ENCODE data around the gene TTLL3. TPM values are rescaled to one million over a fixed set of nuclear protein-coding genes. Genes with fewer than 3 reads are reported as not detected.
A peak's percentile ranks its signal among the peaks of the same experiment; 100 is the strongest.

TTLL3 gene
- total and polyA plus RNA-seq, 2 donors (not counting 1 experiment from before 2014, with no cell fraction given) = 84.5 to 168 TPM

DNA sequence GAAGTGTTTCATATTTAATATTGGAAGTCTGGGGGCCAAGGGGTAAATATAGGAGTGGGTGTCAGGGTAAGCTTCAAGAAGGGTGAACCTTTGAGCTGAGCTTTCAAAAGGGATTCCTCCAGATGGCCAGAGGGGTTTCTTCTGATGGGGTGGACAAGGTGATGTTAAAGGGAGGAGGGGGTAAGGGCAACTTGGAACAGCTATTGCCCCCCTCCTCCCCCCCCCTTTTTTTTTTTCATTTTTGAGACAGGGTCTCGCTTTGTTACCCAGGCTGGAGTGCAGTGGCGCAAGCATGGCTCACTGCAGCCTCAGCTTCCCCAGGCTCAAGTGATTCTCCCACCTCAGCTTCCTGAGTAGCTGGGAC is 2.1 kb upstream of the TTLL3 start:
- Mint-ChIP-seq H3K9me3 (ENCODE audit: insufficient read depth) (no peaks in the 10 kb centered on the region), H3K4me3 (no peak overlapping the region), H3K27ac (peak overlapping the region; percentile 20), H3K4me1 (peaks cover 38% of the 10 kb centered on the region), H3K27me3 (no peaks in the 10 kb centered on the region)
- Histone ChIP-seq H3K36me3 (replicated peaks in 1 of 2; ENCODE audit: control extremely low read depth in 1 of 2, control insufficient read depth in 1 of 2, extremely low read depth in 1 of 2, insufficient read depth in 2 of 2, low read length in 1 of 2) (peaks cover 0 to 41% of the 10 kb centered on the region in 2 experiments), H3K9ac (ENCODE audit: low read length) (no peak overlapping the region), H4K20me1 (ENCODE audit: control insufficient read depth, insufficient read depth, low read length, poor library complexity, severe bottlenecking) (peaks cover 23% of the 10 kb centered on the region), H3K4me1 (ENCODE audit: control insufficient read depth in 2 of 2, insufficient read depth in 2 of 2, low read length in 2 of 2) (peaks cover 24 to 30% of the 10 kb centered on the region in 2 donors), H3K9me3 (ENCODE audit: control extremely low read depth in 1 of 3, control insufficient read depth in 2 of 3, insufficient read depth in 1 of 3, low read length in 2 of 3) (no peaks in the 10 kb centered on the region), H3K4me2 (replicated peaks; ENCODE audit: low read depth, low read length, poor library complexity, severe bottlenecking) (no peak overlapping the region), H3K27ac (ENCODE audit: low read length in 2 of 2) (peak overlapping the region in 1 of 2 donors; percentile 90), H3K27me3 (replicated peaks in 1 of 4; ENCODE audit: control extremely low read depth in 1 of 4, control insufficient read depth in 3 of 4, insufficient read depth in 4 of 4, low read length in 3 of 4) (no peaks in the 10 kb centered on the region), H3K4me3 (ENCODE audit: control extremely low read depth in 1 of 5, extremely low read depth in 1 of 5, insufficient read depth in 1 of 5, low read depth in 2 of 5, low read length in 4 of 5) (no peak overlapping the region), H2AFZ (ENCODE audit: insufficient read depth, low read depth, low read length, poor library complexity, severe bottlenecking) (no peak overlapping the region), H3K79me2 (ENCODE audit: control insufficient read depth, insufficient read depth, low read length) (peaks cover 17% of the 10 kb centered on the region)
- DNase-seq (no peak), ATAC-seq (ENCODE audit: low read depth) (no peak)
- intact Hi-C loops (cut with micrococcal nuclease) = no loop called here
- no peak for TF ChIP-seq EZH2 (IDR thresholded peaks at IDR 0.05; ENCODE audit: borderline replicate concordance, insufficient read depth, low read depth, low read length, poor library complexity, severe bottlenecking)
- TF ChIP-seq CTCF (IDR thresholded peaks at IDR 0.05) = no peak
- no CpG with 5 or more reads among the region's 2 CpGs for WGBS (ENCODE audit: insufficient coverage)
- ChIA-PET POLR2A (interaction anchor here (0.5 to 2.4 kb wide), 5 partner anchors 13 to 73 kb away, joined by 3 to 12 read pairs (median 5); partner anchors contain the start of genes ARPC4 and TADA3), CTCF (interaction anchor here (1.0 to 2.1 kb wide), 7 partner anchors 11 to 80 kb away, joined by 3 to 6 read pairs (median 5); partner anchors contain the start of genes ARPC4 and OGG1)

- Histone ChIP-seq H3K4me3 (ENCODE audit: control extremely low read depth in 1 of 5, extremely low read depth in 1 of 5, insufficient read depth in 1 of 5, low read depth in 2 of 5, low read length in 4 of 5) (no peak overlapping the region), H3K4me2 (replicated peaks; ENCODE audit: low read depth, low read length, poor library complexity, severe bottlenecking) (peak overlapping the region; percentile 96), H3K9me3 (ENCODE audit: control extremely low read depth in 1 of 3, control insufficient read depth in 2 of 3, insufficient read depth in 1 of 3, low read length in 2 of 3) (no peaks in the 10 kb centered on the region), H4K20me1 (ENCODE audit: control insufficient read depth, insufficient read depth, low read length, poor library complexity, severe bottlenecking) (peaks cover 17% of the 10 kb centered on the region), H3K79me2 (ENCODE audit: control insufficient read depth, insufficient read depth, low read length) (peaks cover 12% of the 10 kb centered on the region), H3K9ac (ENCODE audit: low read length) (no peak overlapping the region), H3K27ac (ENCODE audit: low read length in 2 of 2) (peak overlapping the region; percentile 84 to 90), H3K27me3 (replicated peaks in 1 of 4; ENCODE audit: control extremely low read depth in 1 of 4, control insufficient read depth in 3 of 4, insufficient read depth in 4 of 4, low read length in 3 of 4) (no peaks in the 10 kb centered on the region), H2AFZ (ENCODE audit: insufficient read depth, low read depth, low read length, poor library complexity, severe bottlenecking) (no peak overlapping the region), H3K36me3 (replicated peaks in 1 of 2; ENCODE audit: control extremely low read depth in 1 of 2, control insufficient read depth in 1 of 2, extremely low read depth in 1 of 2, insufficient read depth in 2 of 2, low read length in 1 of 2) (peaks cover 0 to 36% of the 10 kb centered on the region in 2 experiments), H3K4me1 (ENCODE audit: control insufficient read depth in 2 of 2, insufficient read depth in 2 of 2, low read length in 2 of 2) (peaks cover 24 to 30% of the 10 kb centered on the region in 2 donors)
- ATAC-seq (ENCODE audit: low read depth) = peak; percentile 56
- Mint-ChIP-seq H3K9me3 (ENCODE audit: insufficient read depth) (no peaks in the 10 kb centered on the region), H3K4me3 (peak overlapping the region; percentile 96), H3K4me1 (peaks cover 38% of the 10 kb centered on the region), H3K27me3 (no peaks in the 10 kb centered on the region), H3K27ac (peak overlapping the region; percentile 99)
- DNase-seq = peak; percentile 65
- intact Hi-C loops (cut with micrococcal nuclease) = loop anchor here (1.0 kb wide), 3 partner anchors 13 to 39 kb away; partner anchors contain the start of genes CAMK1 and RPUSD3
- no peak for TF ChIP-seq EZH2 (IDR thresholded peaks at IDR 0.05; ENCODE audit: borderline replicate concordance, insufficient read depth, low read depth, low read length, poor library complexity, severe bottlenecking)
- no peak for TF ChIP-seq CTCF (IDR thresholded peaks at IDR 0.05)
- POLR2A ChIA-PET = interaction anchor here (0.5 to 2.4 kb wide), 8 partner anchors 13 to 412 kb away, joined by 3 to 12 read pairs (median 4); partner anchors contain the start of genes ARPC4, SETD5 and TADA3
- CTCF ChIA-PET = interaction anchor here (1.0 to 2.1 kb wide), 7 partner anchors 12 to 80 kb away, joined by 3 to 6 read pairs (median 5); partner anchors contain the start of genes ARPC4 and OGG1
- 80% methylated on average over 1 of the region's 7 CpGs for WGBS (ENCODE audit: insufficient coverage)
These were observed 1.6 kb upstream of the TTLL3 start for GRCh38 chr3:9808345-9809037.
